ENCODE results near the gene MYO1B. TPM values are rescaled to one million over a fixed set of nuclear protein-coding genes. Genes with fewer than 3 reads are reported as not detected.

The MYO1B gene
- total and polyA plus RNA-seq, 4 donors: 46.0 to 286 (median 88.1) TPM

DNA sequence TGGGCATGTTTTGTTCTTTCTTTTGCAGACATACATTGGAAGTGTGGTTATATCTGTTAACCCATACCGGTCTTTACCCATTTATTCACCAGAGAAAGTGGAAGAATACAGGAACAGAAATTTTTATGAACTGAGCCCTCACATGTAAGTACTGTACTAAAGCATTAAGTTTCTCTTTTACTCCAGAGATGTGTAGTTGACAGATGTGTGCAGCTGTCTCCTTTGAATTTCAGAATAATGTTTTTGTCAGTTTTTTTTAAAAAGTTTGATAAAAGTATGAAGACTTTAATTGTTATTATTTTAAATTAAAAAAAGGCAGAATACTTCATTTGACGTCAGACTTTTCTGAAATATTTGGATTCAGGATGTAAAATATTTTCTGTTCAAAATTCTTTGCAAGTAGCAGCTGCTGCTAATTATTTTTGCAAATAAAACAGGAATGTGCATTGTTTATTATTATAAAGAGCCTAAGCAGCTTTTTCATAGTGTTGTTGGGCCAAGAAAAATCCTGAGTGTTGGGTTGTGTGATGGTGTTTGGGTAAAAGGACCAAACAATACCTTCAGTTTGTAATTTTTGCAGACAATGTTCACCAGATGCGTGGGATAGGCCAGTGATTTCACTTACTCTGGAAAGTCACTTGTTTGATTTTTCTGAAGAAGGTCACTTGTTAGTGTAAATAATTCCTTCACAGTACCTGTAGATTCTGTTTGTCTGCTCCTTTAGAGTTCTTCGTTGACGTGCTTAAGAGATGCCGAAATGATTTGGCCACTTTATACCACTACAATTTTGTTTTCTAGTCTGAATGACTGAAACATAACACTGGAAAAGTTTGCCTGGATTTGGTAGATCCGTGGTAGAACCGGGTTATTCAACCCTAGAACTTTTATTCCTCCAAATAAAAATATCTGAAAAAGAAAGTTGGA, 51.1 kb downstream of the MYO1B start:
- no peak overlapping the region for H3K27ac ChIP-seq (ENCODE audit: low read depth in 1 of 2, low read length in 1 of 2)
- H3K4me3 ChIP-seq: no peak overlapping the region
- peak; percentile 33 for ATAC-seq (ENCODE audit: insufficient read depth, low FRiP score)
- peaks cover 0 to 18% (median 5%) of the 10 kb centered on the region in 5 donors for H3K4me1 ChIP-seq (ENCODE audit: control insufficient read depth in 5 of 5, insufficient read depth in 5 of 5, low read length in 5 of 5)
- no peaks in the 10 kb centered on the region for H3K27me3 ChIP-seq (ENCODE audit: control insufficient read depth in 3 of 3, insufficient read depth in 3 of 3, low read length in 2 of 3)
- peak in 1 of 3 donors; percentile 48 for DNase-seq
- TF ChIP-seq, protein P1, sequence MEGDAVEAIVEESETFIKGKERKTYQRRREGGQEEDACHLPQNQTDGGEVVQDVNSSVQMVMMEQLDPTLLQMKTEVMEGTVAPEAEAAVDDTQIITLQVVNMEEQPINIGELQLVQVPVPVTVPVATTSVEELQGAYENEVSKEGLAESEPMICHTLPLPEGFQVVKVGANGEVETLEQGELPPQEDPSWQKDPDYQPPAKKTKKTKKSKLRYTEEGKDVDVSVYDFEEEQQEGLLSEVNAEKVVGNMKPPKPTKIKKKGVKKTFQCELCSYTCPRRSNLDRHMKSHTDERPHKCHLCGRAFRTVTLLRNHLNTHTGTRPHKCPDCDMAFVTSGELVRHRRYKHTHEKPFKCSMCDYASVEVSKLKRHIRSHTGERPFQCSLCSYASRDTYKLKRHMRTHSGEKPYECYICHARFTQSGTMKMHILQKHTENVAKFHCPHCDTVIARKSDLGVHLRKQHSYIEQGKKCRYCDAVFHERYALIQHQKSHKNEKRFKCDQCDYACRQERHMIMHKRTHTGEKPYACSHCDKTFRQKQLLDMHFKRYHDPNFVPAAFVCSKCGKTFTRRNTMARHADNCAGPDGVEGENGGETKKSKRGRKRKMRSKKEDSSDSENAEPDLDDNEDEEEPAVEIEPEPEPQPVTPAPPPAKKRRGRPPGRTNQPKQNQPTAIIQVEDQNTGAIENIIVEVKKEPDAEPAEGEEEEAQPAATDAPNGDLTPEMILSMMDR (IDR thresholded peaks at IDR 0.05; ENCODE audit: control extremely low read depth, extremely low read depth): no peak
- H3K9me3 ChIP-seq (ENCODE audit: control insufficient read depth in 4 of 4, insufficient read depth in 3 of 4, low read length in 3 of 4): no peaks in the 10 kb centered on the region
- H3K9ac ChIP-seq (ENCODE audit: insufficient read depth in 1 of 2, low read length in 2 of 2): no peak overlapping the region
- 63 to 85% methylated on average over 8 of the region's 8 CpGs for WGBS, 2 donors
- H3K36me3 ChIP-seq (ENCODE audit: control insufficient read depth in 4 of 4, insufficient read depth in 4 of 4, low read length in 4 of 4): peaks cover 0 to 18% (median 2%) of the 10 kb centered on the region in 4 donors

DNA sequence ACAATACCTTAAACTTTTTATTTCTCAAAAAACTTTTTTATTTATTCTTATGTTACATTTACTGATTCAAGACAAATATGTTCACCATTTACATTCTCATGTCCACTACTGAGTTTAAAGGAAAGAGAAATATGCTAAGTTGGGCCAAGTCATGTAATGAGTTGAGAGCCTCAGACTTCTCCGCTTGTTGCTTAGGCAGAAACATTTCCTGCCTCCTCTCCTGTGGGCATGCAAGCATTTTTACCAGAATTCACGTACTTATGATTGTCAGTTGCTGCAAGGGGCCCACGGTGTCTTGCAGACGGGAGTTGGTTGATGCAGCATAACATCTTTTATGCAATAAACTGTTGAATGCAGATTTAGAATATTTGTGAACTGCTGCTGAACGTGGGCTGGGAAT, 51.8 kb downstream of the MYO1B start:
- no peak for DNase-seq
- H3K4me1 ChIP-seq (ENCODE audit: control insufficient read depth in 5 of 5, insufficient read depth in 5 of 5, low read length in 5 of 5): peaks cover 0 to 18% (median 5%) of the 10 kb centered on the region in 5 donors
- no peak for ATAC-seq (ENCODE audit: insufficient read depth, low FRiP score)
- WGBS, 2 donors: 37 to 40% methylated on average over 5 of the region's 5 CpGs
- peaks cover 0 to 18% (median 2%) of the 10 kb centered on the region in 4 donors for H3K36me3 ChIP-seq (ENCODE audit: control insufficient read depth in 4 of 4, insufficient read depth in 4 of 4, low read length in 4 of 4)
- no peak overlapping the region for H3K4me3 ChIP-seq
- H3K27ac ChIP-seq (ENCODE audit: low read depth in 1 of 2, low read length in 1 of 2): peak overlapping the region in 1 of 2 donors; percentile 60
- TF ChIP-seq, protein P1 (IDR thresholded peaks at IDR 0.05; ENCODE audit: control extremely low read depth, extremely low read depth): no peak
- H3K9me3 ChIP-seq (ENCODE audit: control insufficient read depth in 4 of 4, insufficient read depth in 3 of 4, low read length in 3 of 4): no peaks in the 10 kb centered on the region
- H3K9ac ChIP-seq (ENCODE audit: insufficient read depth in 1 of 2, low read length in 2 of 2): no peak overlapping the region
- H3K27me3 ChIP-seq (ENCODE audit: control insufficient read depth in 3 of 3, insufficient read depth in 3 of 3, low read length in 2 of 3): no peaks in the 10 kb centered on the region

DNA sequence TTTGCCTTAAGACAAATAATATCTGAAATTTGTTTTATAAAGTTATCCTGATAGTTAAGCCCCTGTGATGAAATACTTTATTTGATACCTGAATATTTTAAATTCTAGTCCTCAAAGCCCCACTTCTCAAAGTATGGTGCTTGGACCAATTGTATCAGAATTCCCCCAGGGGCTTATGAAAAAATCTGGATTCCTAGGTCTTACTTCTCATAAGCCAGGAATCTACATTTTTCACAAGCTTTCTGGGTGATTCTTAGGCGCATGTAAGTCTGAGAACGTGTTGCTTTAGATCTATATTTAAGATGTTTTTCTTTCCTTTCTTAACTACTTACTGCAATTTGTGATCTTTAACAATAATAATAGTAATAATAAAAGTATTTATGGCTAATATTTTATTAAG, 53.1 kb downstream of the MYO1B start:
- 76 to 91% methylated on average over 2 of the region's 2 CpGs for WGBS, 2 donors
- no peak for ATAC-seq (ENCODE audit: insufficient read depth, low FRiP score)

More for the DNA sequence above, 53.1 kb downstream of the MYO1B start:
- no peak overlapping the region for H3K27ac ChIP-seq (ENCODE audit: low read depth in 1 of 2, low read length in 1 of 2)
- no peaks in the 10 kb centered on the region for H3K9me3 ChIP-seq (ENCODE audit: control insufficient read depth in 4 of 4, insufficient read depth in 3 of 4, low read length in 3 of 4)
- no peaks in the 10 kb centered on the region for H3K27me3 ChIP-seq (ENCODE audit: control insufficient read depth in 3 of 3, insufficient read depth in 3 of 3, low read length in 2 of 3)
- H3K9ac ChIP-seq (ENCODE audit: insufficient read depth in 1 of 2, low read length in 2 of 2): no peak overlapping the region
- H3K4me1 ChIP-seq (ENCODE audit: control insufficient read depth in 5 of 5, insufficient read depth in 5 of 5, low read length in 5 of 5): peaks cover 0 to 26% (median 5%) of the 10 kb centered on the region in 5 donors
- TF ChIP-seq, protein P1 (IDR thresholded peaks at IDR 0.05; ENCODE audit: control extremely low read depth, extremely low read depth): no peak
- H3K36me3 ChIP-seq (ENCODE audit: control insufficient read depth in 4 of 4, insufficient read depth in 4 of 4, low read length in 4 of 4): peaks cover 0 to 18% (median 2%) of the 10 kb centered on the region in 4 donors
- DNase-seq: no peak
- no peak overlapping the region for H3K4me3 ChIP-seq
